Mesodermal cell (in vitro differentiated cells): ENCODE results near the gene PROC.

Source experiments
- H3K27ac ChIP-seq: 2 replicates; pipeline ENCODE4 v1.7.0; 2013; ENCODE audit warnings: mild to moderate bottlenecking, low read depth, low read length, moderate library complexity; ENCODE audit not compliant: severe bottlenecking
- H3K36me3 ChIP-seq: 2 replicates; pipeline ENCODE4 v1.7.1; 2013; ENCODE audit warnings: mild to moderate bottlenecking, low read length, moderate library complexity; ENCODE audit not compliant: control insufficient read depth, insufficient read depth
- H3K4me1 ChIP-seq: one replicate; pipeline ENCODE4 v1.7.1; 2013; ENCODE audit warnings: mild to moderate bottlenecking, low read length; ENCODE audit not compliant: insufficient read depth, control insufficient read depth, poor library complexity, severe bottlenecking
- H3K4me3 ChIP-seq: 2 replicates; pipeline ENCODE4 v1.7.0; 2013; ENCODE audit warnings: low read length, control low read depth, mild to moderate bottlenecking; ENCODE audit not compliant: insufficient read depth, poor library complexity, severe bottlenecking; ENCODE audit errors: extremely low read depth
- H3K9me3 ChIP-seq: 2 replicates; pipeline ENCODE4 v1.7.1; 2013; ENCODE audit warnings: mild to moderate bottlenecking, low read length, moderate library complexity; ENCODE audit not compliant: control insufficient read depth
- WGBS, 2 experiments: methylation state at CpG; one replicate each; pipeline ENCODE4 v1.1.5; 2013; ENCODE audit warnings: missing lambda C conversion rate in 2 of 2; ENCODE audit not compliant: insufficient coverage in 2 of 2; 5-methylcytosine and 5-hydroxymethylcytosine counted together

PROC gene

GRCh38 chr2:127423478-127423843, 5.2 kb downstream of the PROC start:
- Histone ChIP-seq H3K4me3 (peak overlapping the region; percentile 28), H3K9me3 (no peaks in the 10 kb centered on the region)
- 3% methylated on average over 18 to 22 of the region's 29 CpGs for WGBS, 2 experiments

GRCh38 chr2:127423880-127424279, 5.7 kb downstream of the PROC start:
- Histone ChIP-seq H3K4me3 (no peak overlapping the region), H3K9me3 (no peaks in the 10 kb centered on the region), H3K4me1 (peaks cover 5% of the 10 kb centered on the region), H3K36me3 (no peaks in the 10 kb centered on the region), H3K27ac (no peak overlapping the region)
- 100% methylated on average over 1 of the region's 1 CpG; no CpG with 5 or more reads in 1 of the 2 experiments for WGBS, 2 experiments

More at GRCh38 chr2:127423478-127423843, 5.2 kb downstream of the PROC start:
- Histone ChIP-seq H3K4me1 (peaks cover 5% of the 10 kb centered on the region), H3K27ac (no peak overlapping the region), H3K36me3 (no peaks in the 10 kb centered on the region)

- WGBS, 2 experiments, result 71 to 78% methylated on average over 10 to 11 of the region's 13 CpGs
- Histone ChIP-seq H3K36me3 (no peaks in the 10 kb centered on the region), H3K9me3 (no peaks in the 10 kb centered on the region), H3K4me1 (peaks cover 5% of the 10 kb centered on the region), H3K4me3 (no peak overlapping the region), H3K27ac (no peak overlapping the region)
Observed at GRCh38 chr2:127424598-127425520, 6.6 kb downstream of the PROC start.

- Histone ChIP-seq H3K4me1 (peaks cover 5% of the 10 kb centered on the region), H3K9me3 (no peaks in the 10 kb centered on the region), H3K27ac (no peak overlapping the region), H3K36me3 (no peaks in the 10 kb centered on the region), H3K4me3 (no peak overlapping the region)
- WGBS, 2 experiments, result 91 to 94% methylated on average over 14 to 15 of the region's 16 CpGs
Observed at GRCh38 chr2:127425540-127426490, 7.6 kb downstream of the PROC start.

DNA sequence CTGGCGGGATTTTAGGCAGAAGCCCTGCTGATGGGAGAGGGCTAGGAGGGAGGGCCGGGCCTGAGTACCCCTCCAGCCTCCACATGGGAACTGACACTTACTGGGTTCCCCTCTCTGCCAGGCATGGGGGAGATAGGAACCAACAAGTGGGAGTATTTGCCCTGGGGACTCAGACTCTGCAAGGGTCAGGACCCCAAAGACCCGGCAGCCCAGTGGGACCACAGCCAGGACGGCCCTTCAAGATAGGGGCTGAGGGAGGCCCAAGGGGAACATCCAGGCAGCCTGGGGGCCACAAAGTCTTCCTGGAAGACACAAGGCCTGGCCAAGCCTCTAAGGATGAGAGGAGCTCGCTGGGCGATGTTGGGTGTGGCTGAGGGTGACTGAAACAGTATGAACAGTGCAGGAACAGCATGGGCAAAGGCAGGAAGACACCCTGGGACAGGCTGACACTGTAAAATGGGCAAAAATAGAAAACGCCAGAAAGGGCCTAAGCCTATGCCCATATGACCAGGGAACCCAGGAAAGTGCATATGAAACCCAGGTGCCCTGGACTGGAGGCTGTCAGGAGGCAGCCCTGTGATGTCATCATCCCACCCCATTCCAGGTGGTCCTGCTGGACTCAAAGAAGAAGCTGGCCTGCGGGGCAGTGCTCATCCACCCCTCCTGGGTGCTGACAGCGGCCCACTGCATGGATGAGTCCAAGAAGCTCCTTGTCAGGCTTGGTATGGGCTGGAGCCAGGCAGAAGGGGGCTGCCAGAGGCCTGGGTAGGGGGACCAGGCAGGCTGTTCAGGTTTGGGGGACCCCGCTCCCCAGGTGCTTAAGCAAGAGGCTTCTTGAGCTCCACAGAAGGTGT, 8.5 kb downstream of the PROC start:
- Histone ChIP-seq H3K36me3 (no peaks in the 10 kb centered on the region), H3K9me3 (no peaks in the 10 kb centered on the region), H3K4me3 (no peak overlapping the region), H3K27ac (no peak overlapping the region), H3K4me1 (peaks cover 5% of the 10 kb centered on the region)
- WGBS, 2 experiments, result 89 to 90% methylated on average over 4 to 10 of the region's 10 CpGs

GRCh38 chr2:127427376-127428056, 9.3 kb downstream of the PROC start:
- Histone ChIP-seq H3K9me3 (no peaks in the 10 kb centered on the region), H3K27ac (no peak overlapping the region), H3K4me1 (peaks cover 5% of the 10 kb centered on the region), H3K36me3 (no peaks in the 10 kb centered on the region), H3K4me3 (no peak overlapping the region)
- 93 to 95% methylated on average over 5 to 6 of the region's 7 CpGs for WGBS, 2 experiments

DNA sequence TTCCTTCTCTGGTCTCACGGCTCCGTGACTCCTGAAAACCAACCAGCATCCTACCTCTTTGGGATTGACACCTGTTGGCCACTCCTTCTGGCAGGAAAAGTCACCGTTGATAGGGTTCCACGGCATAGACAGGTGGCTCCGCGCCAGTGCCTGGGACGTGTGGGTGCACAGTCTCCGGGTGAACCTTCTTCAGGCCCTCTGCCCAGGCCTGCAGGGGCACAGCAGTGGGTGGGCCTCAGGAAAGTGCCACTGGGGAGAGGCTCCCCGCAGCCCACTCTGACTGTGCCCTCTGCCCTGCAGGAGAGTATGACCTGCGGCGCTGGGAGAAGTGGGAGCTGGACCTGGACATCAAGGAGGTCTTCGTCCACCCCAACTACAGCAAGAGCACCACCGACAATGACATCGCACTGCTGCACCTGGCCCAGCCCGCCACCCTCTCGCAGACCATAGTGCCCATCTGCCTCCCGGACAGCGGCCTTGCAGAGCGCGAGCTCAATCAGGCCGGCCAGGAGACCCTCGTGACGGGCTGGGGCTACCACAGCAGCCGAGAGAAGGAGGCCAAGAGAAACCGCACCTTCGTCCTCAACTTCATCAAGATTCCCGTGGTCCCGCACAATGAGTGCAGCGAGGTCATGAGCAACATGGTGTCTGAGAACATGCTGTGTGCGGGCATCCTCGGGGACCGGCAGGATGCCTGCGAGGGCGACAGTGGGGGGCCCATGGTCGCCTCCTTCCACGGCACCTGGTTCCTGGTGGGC, 10.0 kb downstream of the PROC start:
- no peak overlapping the region for H3K4me3 ChIP-seq
- peaks cover 5% of the 10 kb centered on the region for H3K4me1 ChIP-seq
- no peaks in the 10 kb centered on the region for H3K9me3 ChIP-seq
- 90 to 98% methylated on average over 31 to 36 of the region's 36 CpGs for WGBS, 2 experiments
- H3K36me3 ChIP-seq, result no peaks in the 10 kb centered on the region
- H3K27ac ChIP-seq, result no peak overlapping the region

GRCh38 chr2:127428815-127429109, 10.5 kb downstream of the PROC start:
- Histone ChIP-seq H3K36me3 (no peaks in the 10 kb centered on the region), H3K4me3 (no peak overlapping the region), H3K9me3 (no peaks in the 10 kb centered on the region), H3K4me1 (peaks cover under 1% of the 10 kb centered on the region), H3K27ac (no peak overlapping the region)
- 81 to 92% methylated on average over 5 to 6 of the region's 6 CpGs for WGBS, 2 experiments

GRCh38 chr2:127429291-127429690, 11.1 kb downstream of the PROC start:
- no peaks in the 10 kb centered on the region for H3K4me1 ChIP-seq
- no peak overlapping the region for H3K27ac ChIP-seq
- H3K4me3 ChIP-seq, result no peak overlapping the region
- H3K36me3 ChIP-seq, result no peaks in the 10 kb centered on the region
- WGBS, 2 experiments, result 91 to 92% methylated on average over 4 of the region's 4 CpGs
- no peaks in the 10 kb centered on the region for H3K9me3 ChIP-seq
